GM19372 (cell line): Measurements from ENCODE around the gene NFATC3.

ENCODE experiments used
- ATAC-seq: cut with Tn5 transposase; IDR thresholded peaks from one replicate; pipeline ENCODE4 v1.9.1; 2021; ENCODE audit warnings: mild to moderate bottlenecking, low read depth, moderate library complexity; ENCODE audit not compliant: unreplicated experiment

The NFATC3 gene

DNA sequence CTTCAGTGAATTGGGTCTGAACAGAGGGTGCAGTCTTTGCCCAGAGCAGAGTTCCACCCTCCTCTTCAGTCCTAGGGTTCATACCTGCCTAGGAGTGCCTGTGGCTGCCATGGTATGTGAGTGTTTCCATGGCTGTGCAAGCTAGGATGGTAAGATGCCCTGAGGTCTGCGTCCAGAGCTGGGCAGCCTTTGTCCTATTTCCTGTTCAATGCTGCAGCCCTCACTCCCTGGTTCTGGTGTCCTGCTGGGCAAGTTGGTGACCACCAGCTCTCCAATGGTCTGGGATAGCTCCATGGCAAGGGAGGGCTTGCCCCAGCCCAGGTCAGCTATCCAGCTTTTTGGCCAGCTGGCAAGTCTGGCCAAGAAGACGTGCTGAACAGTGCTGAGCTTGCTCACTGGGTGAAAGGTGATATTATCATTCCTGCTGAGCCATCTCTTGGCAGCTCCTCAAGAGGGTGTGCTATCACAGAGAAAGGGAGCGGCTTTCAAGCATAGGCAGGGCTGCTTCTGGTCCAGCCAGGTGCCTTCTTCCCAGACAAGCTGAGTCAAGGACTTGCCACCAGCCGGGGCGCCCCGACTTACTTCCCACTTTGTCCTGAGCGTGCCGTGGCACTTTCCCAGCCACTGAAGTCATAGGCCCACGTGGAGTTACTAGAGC lies 13.0 kb upstream of the NFATC3 start:
- ATAC-seq = no peak

DNA sequence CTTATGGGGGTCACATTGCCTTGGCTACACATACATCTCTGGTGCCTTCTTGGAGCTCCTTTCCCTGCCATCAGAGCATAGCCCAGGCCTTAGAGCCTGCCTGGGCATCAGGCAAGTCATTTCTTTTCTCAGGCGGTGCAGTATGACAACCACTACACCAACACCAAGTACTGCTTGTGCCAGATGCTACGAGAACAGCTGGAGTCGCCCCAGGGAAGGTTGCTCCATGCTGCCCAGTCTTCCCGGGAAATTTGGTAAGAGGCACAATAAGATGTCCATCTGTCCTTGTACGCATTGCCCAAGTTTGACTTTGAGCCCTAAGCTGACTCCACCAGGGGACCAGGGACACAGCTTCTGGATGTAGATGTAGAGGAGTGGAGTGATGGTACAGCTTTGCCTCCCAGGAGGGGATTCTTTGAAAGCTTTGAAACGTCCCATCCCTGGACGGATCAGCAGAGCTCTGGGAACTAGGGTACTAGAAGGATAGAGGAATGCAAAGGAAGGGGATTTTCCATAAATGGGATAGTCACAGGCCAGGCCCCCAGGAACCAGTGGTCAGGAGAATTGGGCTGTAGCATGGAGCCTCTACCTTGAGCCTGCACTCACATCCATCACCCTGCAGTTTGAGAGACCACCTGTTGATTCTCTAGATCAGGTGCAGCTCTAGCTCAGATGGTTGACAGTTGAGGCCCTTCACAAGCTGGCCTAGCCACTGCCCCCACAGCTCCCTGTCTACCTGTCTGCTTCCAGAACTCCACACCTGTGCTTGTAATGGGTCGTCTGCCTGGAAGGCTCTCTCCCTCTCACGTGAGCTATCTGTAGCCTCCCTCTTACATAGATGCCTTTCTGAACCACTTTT lies 11.0 kb upstream of the NFATC3 start:
- no peak for ATAC-seq

DNA sequence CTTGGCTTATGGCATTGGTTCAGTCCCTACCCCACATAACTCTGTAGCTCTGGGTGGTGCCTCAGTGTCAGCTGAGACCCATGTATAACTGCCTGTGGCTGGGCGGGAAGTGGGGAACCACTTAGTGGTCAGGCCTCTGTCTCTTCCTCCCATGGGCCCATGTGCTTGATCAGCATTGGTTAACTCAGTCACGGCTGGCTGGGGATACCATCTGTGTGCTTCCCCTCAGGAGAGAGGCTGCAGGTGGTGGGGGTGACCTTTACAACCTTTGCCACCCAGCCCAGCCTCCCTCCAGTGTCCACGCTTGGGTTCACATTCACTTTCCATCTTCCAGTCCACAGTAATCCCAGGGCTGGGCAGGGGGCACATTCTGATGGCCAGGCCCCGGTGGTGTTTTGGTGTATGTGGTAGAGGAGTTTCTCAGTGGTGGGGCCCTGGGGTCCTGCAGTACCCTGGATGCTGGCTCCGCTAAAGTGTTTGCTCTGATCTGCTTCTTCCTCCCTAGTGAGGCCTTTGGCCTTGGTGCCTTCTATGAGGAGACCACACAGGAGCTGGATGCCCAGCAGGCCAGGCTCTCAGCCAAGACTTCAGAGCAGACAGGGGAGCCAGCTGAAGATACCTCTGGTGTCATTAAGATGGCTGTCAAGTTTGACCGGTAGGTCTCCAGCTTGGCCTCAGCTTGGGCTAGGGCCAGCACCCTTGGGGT lies 10.2 kb upstream of the NFATC3 start:
- peak; percentile 60 for ATAC-seq

DNA sequence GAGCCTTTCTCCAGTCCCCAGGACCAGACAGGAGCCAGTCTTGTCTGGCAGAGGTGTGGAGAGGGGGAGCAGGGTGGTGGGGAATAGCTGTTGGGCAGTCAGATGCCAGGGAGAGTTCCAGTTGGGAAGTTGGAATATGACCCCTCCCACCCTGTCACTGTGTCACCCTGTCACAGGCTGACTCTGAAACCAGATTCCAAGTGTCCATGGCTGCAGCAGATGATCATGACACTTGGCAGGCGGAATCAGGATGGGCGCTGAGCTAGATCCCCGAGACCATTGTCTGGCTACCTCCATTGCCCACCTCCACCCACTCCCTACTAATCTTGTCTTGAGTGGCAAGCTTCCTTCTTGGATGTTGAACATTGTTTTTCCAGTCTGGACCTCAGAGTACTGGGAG lies 9.2 kb upstream of the NFATC3 start:
- ATAC-seq = no peak

DNA sequence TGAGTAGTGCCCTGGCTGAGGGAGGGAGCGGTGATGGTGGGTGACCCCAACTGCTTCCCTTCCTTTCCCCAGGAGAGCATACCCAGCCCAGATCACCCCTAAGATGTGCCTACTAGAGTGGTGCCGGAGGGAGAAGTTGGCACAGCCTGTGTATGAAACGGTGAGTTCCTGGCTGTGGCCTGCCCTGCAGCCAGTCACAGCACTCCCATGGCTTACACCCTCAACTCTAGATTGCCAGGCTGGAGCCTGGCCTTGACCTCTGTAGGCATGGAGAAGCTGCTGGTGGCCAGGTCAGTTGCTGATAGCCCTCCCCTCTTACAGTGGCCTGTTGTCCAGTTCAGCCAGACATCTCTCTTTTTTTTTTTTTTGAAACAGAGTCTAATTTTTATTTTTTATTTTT lies 8.6 kb upstream of the NFATC3 start:
- no peak for ATAC-seq

DNA sequence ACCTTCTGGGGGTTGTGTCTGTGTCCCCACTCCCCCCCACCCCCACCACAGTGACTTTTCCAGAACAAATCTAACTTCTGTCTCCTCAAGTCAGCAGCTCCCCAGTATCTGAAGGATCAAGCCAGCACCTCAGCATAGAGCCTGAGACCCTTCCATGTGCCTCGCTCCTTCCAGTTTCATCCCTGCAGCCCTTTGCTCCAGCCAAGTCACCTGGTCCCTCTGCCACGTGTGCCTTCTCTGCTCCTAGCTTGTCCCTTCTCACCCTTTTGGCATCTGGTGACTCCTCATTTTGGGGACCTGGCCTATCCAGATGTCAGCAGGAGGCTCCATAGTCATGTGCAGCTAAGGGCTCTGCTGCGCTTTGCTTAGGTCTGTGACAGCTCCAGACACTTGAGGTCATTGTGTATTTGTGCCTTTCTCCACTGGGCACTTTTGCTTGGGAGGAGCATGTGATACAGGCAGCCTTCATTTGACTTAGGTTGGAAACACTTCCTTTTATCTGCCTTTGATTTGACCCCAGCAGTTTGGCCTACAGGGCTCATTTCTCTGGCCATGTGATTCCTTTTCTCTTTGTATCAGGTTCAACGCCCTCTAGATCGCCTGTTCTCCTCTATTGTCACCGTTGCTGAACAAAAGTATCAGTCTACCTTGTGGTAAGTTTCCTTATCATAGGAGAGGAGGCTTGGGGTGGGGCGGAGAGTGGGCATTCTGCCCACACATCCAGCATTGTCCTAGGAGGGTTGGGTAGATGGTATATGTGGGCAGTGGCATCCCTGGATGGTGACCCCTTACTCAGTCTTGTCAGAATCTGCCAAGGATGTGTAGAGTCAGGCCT lies 7.1 kb upstream of the NFATC3 start:
- ATAC-seq = no peak

DNA sequence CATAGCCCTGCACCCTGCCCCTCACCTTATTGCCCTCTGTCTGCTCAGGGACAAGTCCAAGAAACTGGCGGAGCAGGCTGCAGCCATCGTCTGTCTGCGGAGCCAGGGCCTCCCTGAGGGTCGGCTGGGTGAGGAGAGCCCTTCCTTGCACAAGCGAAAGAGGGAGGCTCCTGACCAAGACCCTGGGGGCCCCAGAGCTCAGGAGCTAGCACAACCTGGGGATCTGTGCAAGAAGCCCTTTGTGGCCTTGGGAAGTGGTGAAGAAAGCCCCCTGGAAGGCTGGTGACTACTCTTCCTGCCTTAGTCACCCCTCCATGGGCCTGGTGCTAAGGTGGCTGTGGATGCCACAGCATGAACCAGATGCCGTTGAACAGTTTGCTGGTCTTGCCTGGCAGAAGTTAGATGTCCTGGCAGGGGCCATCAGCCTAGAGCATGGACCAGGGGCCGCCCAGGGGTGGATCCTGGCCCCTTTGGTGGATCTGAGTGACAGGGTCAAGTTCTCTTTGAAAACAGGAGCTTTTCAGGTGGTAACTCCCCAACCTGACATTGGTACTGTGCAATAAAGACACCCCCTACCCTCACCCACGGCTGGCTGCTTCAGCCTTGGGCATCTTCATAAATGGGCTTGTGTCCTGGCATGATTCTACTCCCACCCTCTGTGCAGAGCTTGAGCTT lies 6.3 kb upstream of the NFATC3 start:
- no peak for ATAC-seq

DNA sequence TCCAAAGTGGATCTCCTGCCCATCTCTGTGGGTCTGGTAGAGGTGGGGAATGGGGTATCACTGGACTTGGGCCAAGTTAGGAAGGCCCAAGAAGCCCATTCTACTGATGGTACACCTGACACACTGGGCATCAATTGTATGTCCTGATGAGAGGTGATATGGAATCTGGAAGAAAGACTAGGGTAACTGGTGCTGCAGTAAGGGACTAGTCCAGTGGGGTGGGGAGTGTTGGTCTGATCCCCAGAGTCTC lies 5.9 kb upstream of the NFATC3 start:
- ATAC-seq = no peak

DNA sequence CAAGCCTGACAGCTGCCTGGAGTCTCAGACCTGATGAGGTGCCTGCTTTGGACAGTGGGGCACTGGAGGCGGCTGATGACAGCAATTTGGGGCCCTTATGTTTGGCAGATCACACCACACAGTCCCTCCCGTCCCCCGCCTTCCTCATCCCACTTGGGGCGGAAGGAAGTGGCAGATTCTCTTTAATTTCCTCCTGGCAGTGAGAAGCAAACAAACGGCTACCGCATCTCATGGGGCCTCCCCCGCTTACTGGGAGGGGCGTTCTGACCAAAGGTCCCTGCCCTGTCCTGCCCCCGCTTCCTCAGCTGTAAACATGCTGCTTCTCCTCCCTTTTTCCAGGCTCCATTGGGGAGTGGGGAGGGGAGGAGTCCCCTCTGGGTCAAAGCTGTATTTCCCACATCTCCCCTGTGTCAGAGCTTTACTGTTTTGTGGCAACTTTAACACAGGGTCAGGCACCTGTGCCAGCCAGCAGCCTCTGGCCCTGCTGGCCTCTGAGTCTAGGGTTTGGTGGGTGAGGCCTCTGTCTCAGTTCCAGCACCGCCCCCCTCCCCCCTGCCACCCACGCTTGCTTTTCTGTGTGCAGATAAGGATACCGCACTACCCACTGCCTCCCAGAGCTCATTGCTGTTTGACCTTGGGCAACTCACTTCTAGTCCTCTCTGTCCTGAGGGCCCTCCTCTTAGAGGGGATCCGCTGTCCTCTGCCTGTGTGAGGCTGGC lies 5.4 kb upstream of the NFATC3 start:
- ATAC-seq = no peak

DNA sequence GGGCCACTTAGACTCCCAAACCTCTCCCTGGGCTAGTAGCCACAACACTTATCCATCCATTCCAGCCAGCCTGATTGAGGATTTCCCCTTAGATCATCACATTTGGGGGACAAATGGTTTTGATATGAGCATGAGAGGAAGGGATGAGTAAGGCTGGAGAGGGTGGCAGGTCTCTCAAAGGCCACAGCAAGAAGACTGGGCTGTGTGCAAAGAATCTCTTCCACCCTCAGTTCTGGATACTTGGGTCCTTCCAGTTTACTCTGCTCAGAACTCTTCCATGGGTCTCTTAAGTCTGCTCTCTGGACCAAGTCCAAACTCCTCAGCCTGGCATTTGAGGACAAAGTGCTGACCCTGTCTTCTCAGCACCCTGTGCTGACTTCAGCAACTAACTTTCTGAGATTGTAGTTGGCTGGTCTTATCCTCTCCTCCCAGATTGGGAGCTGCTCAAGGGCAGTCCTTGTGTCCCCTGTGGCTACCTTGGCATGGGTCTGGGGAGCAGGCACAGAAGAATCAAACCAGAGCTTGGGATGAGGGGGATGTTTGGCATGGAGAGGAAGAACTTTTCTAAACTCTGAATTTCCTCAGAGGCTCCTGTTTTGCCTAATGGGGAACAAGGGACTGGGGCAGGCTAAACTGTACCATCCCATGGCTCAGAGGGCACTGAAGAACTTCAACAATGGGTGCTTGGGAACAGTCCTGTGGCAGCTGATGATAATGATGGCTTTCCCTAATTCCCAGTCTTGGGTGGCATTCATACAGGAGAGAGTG lies 3.1 kb upstream of the NFATC3 start:
- no peak for ATAC-seq

DNA sequence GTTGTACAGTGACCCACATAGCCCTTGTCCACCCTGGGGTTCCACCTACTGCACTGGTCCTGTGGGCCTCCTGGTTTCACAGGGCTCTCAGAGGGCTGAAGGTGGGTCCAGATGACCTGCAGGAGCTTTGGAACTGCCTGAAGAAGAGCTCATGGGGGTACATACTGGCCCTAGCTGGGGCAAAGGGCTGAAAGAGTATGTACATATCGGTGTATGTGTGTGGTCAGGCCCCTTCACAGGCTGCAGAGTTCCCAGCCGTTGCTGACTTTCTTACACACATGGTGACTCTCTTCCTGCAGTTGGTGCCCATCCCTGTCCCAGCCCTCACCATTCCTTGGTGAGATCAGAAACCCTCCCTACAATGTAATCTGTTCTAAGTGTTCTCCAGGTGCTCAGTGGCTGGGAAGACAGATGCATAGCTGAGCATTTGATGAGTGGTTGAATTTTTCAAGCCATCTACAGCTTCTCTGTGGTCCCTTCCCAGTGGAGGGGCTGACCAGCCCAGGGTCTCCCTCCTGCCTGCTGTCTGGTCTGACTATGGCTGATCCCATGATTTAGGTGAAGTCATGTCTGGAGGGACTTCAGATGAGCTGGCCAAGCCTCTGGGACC lies 2.4 kb upstream of the NFATC3 start:
- no peak for ATAC-seq

DNA sequence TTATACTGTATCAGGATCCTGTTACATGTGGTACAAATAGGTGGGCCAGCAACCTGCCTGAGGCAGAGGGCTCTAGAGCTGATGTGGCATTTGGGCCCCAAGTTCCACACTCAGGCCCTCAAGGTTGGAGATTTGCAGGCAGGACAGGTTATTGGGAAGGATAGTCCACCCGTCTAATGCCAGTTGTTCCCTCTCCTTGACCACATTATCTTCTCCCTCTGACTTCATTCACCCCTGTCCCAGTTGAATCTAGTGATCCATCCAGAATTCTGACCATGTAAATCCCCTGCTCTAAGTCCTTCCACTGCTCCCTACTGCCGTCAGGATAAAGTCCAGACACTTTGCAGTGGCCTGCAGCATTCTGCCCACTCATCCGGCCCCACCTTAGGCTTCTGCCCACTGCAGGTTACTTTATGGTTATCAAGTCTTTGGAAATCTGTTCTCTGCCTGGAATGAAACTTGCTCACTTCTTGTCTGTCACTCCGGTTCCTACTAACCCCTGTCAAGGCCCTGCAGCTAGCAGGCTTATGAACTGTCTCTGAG lies 1.9 kb upstream of the NFATC3 start:
- ATAC-seq = no peak

DNA sequence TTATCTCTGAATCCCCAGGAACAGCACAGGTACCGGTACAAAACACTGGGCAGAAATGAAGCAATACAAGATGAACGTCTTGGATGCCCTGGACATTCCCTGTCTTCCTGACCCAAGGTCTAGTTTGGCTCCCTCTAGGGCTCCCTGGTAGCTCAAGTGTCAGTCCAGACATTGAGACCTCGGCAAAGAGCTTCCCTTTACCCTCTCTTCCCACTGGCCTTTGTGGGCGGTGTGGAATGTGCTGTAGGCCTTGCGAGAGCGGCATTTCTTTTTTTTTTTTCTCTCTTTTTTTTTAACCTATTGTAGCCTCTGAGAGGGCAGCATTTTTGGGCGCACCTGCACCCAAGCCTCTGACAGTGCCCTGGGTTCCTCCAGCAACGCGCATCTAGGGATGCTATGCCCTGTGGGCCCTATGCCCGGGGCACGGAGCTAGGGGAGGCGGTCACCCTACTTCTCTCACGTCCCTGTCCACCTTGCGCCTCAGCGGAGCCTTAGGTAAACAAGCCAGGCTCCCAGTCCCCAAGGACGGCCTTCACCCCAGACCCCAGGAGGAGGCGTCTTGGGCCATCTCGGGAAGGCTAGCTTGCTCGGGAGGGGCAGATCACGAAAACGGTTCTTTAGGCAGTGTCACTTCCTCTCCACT lies 1.2 kb upstream of the NFATC3 start:
- no peak for ATAC-seq

DNA sequence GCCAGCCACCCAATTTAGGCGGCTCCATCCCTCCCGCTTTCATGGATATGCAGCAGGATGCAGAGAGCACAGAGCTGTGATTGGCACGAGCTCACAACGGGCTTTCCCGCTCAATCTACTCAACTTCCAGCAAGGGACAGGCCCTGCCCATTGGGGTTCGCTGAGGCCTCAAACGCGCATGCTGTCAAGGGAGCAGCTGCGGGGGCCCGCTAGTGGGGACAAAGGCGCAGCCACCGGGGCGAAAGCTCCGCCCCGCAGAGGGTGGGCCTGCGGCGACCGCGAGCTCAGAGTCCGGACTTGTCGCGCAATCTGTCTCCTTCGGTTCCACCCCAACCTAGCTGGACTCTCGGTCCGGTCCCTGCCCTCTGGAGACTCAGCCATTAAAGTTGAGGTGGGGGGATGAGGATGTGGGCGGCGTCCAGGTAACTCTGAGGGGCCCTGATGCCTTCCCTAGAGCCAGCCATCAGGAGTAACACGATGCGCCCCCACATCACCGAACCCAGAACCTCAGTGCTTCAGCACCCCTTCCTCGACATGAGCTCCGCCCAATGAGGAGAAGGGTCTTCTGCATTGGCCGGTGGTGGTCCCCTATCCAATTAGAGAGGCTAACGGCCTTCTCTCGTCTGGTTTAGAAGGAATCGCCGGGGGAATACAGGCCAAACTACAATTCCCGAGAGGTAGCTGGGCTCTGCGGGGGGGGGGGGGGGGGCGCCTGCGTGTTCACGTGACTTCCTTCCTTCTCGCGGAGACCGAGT lies 489 bp upstream of the NFATC3 start:
- ATAC-seq = peak; percentile 49

DNA sequence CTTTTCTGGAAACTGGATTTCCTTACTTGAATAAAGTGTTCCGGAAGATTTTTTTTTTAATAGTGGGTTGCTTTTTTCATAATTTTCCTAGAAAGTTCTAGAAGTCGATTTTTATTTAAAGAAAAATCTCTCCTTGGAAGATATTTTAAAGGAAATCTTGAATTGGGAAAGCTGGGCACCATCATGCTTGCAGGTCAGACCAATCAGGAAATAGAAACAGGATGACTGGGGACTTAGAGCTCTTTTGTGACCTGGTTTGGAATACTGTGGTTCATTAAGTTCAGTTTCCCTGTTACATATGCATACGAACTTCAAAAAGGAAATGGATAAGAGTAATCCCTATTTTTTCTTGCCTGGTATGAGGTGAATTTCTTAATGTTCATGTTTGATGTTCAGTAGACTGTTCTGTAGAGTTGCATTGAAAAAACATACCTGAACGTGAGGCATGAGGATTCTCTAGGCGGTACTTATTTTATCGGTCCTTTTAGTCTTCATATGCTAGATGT lies 1.2 kb downstream of the NFATC3 start:
- ATAC-seq = no peak

DNA sequence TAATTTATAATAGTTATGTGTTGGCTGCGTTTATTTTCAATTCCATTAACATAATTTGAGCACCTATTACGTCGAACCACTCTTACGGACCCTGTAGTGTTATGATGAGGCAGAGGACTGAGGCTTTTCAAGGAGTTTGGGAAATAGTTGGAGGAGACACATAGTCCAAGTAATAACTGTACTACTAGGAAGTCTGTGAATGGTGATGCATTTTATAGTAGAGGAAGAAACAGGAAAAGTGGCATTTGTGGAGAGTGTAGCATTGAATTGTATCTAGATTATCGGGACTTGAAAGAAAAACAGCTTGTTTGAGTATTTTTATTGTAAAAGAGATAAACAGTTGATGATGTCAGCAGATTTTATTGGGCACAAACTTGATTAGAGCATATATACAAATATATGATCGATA lies 1.7 kb downstream of the NFATC3 start:
- no peak for ATAC-seq

DNA sequence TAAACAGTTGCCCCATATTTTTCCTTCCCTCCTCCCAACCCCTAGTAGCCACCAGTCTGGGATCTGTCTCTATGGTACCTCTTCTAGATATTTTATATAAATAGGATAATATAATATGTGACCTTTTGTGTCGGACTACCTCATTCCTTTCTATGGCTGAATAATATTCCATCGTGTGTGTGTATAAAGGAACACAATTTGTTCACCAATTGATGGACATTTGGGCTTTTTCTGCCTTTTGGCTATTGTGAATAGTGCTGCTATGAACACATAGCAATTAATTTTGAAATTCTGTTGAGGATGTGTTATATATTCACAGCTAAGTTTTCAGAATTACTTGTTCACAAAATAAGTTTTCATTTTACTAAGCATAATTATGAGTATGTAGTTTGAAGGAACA lies 2.5 kb downstream of the NFATC3 start:
- ATAC-seq = no peak
